Stomach (tissue), 9 donors: ENCODE data around the gene TBX2. TPM values are rescaled to one million over a fixed set of nuclear protein-coding genes. Genes with fewer than 3 reads are reported as not detected.

ENCODE experiments used
- DNase-seq, 2 donors: peaks; one replicate each; pipeline versions ENCODE4 v3.0.0 to v3.0.0-alpha.2; 2013 to 2019
- H3K27ac ChIP-seq, 5 donors: fragments of 200-600 bp in 4 of 5; sonication (generic) in 4 of 5; one replicate each; pipeline ENCODE4 v1.5.1; 2013 to 2019; ENCODE audit warnings: mild to moderate bottlenecking in 1 of 5, moderate library complexity in 1 of 5
- H3K27me3 ChIP-seq, 3 donors: fragments of 200-600 bp; sonication (generic); one replicate each; pipeline ENCODE4 v1.5.1; 2017 to 2019; ENCODE audit warnings: mixed run types in 1 of 3
- H3K36me3 ChIP-seq, 4 donors: fragments of 200-600 bp; sonication (generic); 1 replicate in 3 of 4; 2 replicates in 1 of 4; pipeline ENCODE4 v1.5.1; 2016 to 2019
- H3K4me1 ChIP-seq, 4 donors: fragments of 200-600 bp; sonication (generic); one replicate each; pipeline ENCODE4 v1.5.1; 2016 to 2019
- H3K4me3 ChIP-seq, 4 donors: fragments of 200-600 bp; sonication (generic) in 3 of 4; one replicate each; pipeline ENCODE4 v1.5.1; 2016 to 2019; ENCODE audit warnings: mild to moderate bottlenecking in 1 of 4
- H3K9me3 ChIP-seq, 4 donors: fragments of 200-600 bp; sonication (generic); one replicate each; pipeline ENCODE4 v1.5.1; 2016 to 2019
- EP300 ChIP-seq: sonication (generic); formaldehyde crosslinking; IDR thresholded peaks from one replicate; pipeline ENCODE4 v1.6.1; 2017; ENCODE audit warnings: antibody characterized with exemption
- POLR2A ChIP-seq, 4 donors: fragments of 450-650 bp; IDR thresholded peaks; one replicate each; pipeline ENCODE4 v1.6.1; 2016; ENCODE audit warnings: antibody characterized with exemption in 4 of 4, control low read depth in 2 of 4, mild to moderate bottlenecking in 1 of 4, moderate library complexity in 1 of 4
- POLR2AphosphoS5 ChIP-seq, 3 donors: sonication (generic); formaldehyde crosslinking; IDR thresholded peaks; one replicate each; pipeline ENCODE4 v1.6.1; 2016; ENCODE audit warnings: antibody characterized with exemption in 3 of 3
- WGBS, 5 donors: extraction: QIAGEN DNeasy Blood & Tissue Kit in 3 of 5; methylation state at CpG; one replicate each; pipeline versions ENCODE4 v1.1.5 to v1.1.7; 2013 to 2018; 5-methylcytosine and 5-hydroxymethylcytosine counted together
- intact Hi-C: fragments of 100-400 bp; cut with DNase I; formaldehyde crosslinking; loops from one replicate; pipeline ENCODE4 v1.15.1; 2023; ENCODE audit warnings: low total_unique reads
- polyA plus RNA-seq, 3 donors: library from polyadenylated mRNA; stranded (reverse); fragments of 200-250 nt; gene quantifications; one replicate each; pipeline ENCODE4 v1.2.3, GENCODE V29; 2013
- total RNA-seq, 5 donors: library from RNA; depleted of rRNA; stranded (reverse); fragments of >200 nt; gene quantifications; one replicate each; pipeline versions ENCODE4 v1.1.0 to v1.2.3, GENCODE V29; 2014 to 2016
- TF ChIP-seq, protein P1 (sequence below), 7 experiments: fragments of 450-650 bp in 4 of 7; fragments of 200-600 bp in 3 of 7; sonication (generic) in 3 of 7; IDR thresholded peaks; one replicate each; pipeline ENCODE4 v1.5.1; 2016 to 2019; ENCODE audit warnings: antibody characterized with exemption in 7 of 7, control low read depth in 2 of 7, mild to moderate bottlenecking in 1 of 7
- donor health status: healthy with polysubstance abuse.
- donor health status: Bipolar disorder and iron deficiency.
- donor health status: healthy.

Gene TBX2
- total and polyA plus RNA-seq, 8 donors, result 0.58 to 31.6 (median 22.1) TPM

DNA sequence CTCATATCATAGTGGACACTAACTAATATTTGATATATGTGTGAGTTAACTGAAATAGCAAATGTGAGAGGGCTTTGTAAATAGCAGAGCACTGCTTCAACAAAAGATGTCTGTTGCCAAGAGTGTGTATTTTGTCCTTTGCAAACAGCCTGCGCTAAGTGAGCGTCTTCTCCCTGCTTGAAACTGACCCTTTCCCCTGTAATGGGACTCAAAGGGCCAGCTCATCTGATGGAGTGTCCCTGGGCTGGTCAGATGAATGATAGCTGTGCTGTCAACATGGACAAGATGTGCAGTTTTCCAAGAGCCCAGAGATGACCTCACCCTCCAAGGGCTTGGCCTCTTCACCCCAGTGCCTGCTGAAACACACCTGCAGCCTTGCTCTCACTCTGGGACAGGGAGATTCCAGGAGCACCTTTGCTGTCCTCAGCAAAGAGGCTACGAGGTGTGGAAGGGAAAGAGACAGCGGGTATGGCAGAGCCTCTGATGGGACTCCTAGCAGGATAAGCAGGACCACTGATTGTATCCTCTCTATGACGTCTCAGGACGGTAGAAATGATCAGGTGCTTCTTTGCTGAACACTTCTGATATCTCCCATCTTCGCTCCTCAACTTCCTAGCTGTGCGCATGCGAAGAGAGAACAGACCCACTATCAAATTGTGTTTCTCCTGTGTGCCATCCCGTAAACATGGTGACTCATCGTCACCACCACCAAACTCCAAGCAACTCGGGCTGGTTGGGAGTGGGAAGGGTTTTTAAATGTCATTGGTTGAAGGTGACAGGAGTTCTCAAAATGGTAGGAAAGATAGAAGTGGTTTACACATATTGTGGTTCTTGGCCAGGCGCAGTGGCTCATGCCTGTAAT lies 35.8 kb upstream of the TBX2 start:
- DNase-seq, result no peak
- Histone ChIP-seq H3K9me3 (no peaks in the 10 kb centered on the region), H3K4me3 (no peak overlapping the region), H3K27ac (no peak overlapping the region), H3K27me3 (no peaks in the 10 kb centered on the region), H3K36me3 (peaks cover 0 to 6% (median 1%) of the 10 kb centered on the region in 4 donors), H3K4me1 (peaks cover 0 to 13% (median 0%) of the 10 kb centered on the region in 4 donors)
- TF ChIP-seq POLR2A (IDR thresholded peaks at IDR 0.05) (no peak), POLR2AphosphoS5 (IDR thresholded peaks at IDR 0.05) (no peak)
- TF ChIP-seq, protein P1, sequence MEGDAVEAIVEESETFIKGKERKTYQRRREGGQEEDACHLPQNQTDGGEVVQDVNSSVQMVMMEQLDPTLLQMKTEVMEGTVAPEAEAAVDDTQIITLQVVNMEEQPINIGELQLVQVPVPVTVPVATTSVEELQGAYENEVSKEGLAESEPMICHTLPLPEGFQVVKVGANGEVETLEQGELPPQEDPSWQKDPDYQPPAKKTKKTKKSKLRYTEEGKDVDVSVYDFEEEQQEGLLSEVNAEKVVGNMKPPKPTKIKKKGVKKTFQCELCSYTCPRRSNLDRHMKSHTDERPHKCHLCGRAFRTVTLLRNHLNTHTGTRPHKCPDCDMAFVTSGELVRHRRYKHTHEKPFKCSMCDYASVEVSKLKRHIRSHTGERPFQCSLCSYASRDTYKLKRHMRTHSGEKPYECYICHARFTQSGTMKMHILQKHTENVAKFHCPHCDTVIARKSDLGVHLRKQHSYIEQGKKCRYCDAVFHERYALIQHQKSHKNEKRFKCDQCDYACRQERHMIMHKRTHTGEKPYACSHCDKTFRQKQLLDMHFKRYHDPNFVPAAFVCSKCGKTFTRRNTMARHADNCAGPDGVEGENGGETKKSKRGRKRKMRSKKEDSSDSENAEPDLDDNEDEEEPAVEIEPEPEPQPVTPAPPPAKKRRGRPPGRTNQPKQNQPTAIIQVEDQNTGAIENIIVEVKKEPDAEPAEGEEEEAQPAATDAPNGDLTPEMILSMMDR (IDR thresholded peaks at IDR 0.05), result no peak
- WGBS, 5 donors, result 92 to 96% (median 94%) methylated on average over 13 of the region's 13 CpGs
- intact Hi-C loops, result no loop called here

DNA sequence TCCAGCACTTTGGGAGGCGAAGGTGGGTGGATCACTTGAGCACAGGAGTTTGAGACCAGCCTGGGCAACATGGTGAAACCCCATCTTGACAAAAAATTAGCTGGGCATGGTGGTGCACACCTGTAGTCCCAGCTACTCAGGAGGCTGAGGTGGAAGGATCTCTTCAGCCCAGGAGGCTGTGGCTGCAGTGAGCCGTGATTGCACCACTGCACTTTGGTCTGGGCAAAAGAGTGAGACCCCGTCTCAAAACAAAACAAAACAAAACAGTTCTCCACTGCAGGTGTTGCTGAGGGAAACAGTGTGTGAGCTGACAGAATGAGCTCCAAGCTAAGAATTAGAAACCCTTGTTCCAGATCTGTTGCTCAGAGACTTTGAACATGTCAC lies 35.2 kb upstream of the TBX2 start:
- no peak overlapping the region for H3K4me3 ChIP-seq
- no peak for TF ChIP-seq POLR2A (IDR thresholded peaks at IDR 0.05)
- no peak for TF ChIP-seq EP300
- TF ChIP-seq, protein P1 (IDR thresholded peaks at IDR 0.05), result no peak
- no peak for TF ChIP-seq POLR2AphosphoS5 (IDR thresholded peaks at IDR 0.05)
- 86 to 97% (median 96%) methylated on average over 3 of the region's 3 CpGs for WGBS, 5 donors
- peaks cover 0 to 13% (median 0%) of the 10 kb centered on the region in 4 donors for H3K4me1 ChIP-seq
- no peaks in the 10 kb centered on the region for H3K27me3 ChIP-seq
- H3K36me3 ChIP-seq, result peaks cover 0 to 6% (median 2%) of the 10 kb centered on the region in 4 donors
- intact Hi-C loops, result no loop called here
- no peak overlapping the region for H3K27ac ChIP-seq
- DNase-seq, result no peak
- no peaks in the 10 kb centered on the region for H3K9me3 ChIP-seq

DNA sequence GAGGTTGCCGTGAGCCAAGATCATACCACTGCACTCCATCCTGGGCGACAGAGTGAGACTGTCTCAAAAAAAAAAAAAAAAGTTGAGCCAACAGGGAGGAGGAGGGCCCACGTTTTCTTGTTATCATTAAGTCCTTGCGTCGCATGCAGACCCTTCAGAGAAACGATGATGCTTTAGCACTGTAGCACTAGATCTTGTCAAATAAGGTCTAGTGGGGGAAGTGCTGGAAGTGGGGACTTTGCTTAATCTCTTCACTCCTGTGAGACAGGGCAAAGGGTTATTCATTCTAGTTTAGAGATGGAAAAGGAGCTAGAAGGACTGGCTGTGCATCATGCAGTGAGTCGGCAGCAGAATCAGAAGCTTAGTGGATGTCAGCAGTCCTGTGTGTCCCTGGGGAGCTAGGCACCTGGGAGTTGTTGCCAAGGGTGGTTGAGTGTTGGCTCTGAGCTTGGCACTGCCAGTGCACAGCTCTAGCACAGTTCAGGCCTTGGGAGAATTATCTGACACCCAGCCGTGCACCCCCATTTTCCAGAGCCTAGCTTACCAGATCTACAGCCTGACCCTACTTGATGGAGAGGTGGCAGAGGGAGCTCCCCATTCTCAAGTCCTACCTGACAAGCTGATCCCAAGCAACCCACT lies 33.4 kb upstream of the TBX2 start:
- Histone ChIP-seq H3K36me3 (peaks cover 0 to 15% (median 9%) of the 10 kb centered on the region in 4 donors), H3K4me1 (peaks cover 0 to 13% (median 0%) of the 10 kb centered on the region in 4 donors), H3K27me3 (no peaks in the 10 kb centered on the region), H3K9me3 (no peaks in the 10 kb centered on the region), H3K4me3 (no peak overlapping the region), H3K27ac (no peak overlapping the region)
- intact Hi-C loops, result no loop called here
- TF ChIP-seq, protein P1 (IDR thresholded peaks at IDR 0.05), result no peak
- TF ChIP-seq EP300 (no peak), POLR2A (IDR thresholded peaks at IDR 0.05) (no peak), POLR2AphosphoS5 (IDR thresholded peaks at IDR 0.05) (no peak)
- no peak for DNase-seq
- 89 to 94% (median 92%) methylated on average over 8 of the region's 8 CpGs for WGBS, 5 donors

DNA sequence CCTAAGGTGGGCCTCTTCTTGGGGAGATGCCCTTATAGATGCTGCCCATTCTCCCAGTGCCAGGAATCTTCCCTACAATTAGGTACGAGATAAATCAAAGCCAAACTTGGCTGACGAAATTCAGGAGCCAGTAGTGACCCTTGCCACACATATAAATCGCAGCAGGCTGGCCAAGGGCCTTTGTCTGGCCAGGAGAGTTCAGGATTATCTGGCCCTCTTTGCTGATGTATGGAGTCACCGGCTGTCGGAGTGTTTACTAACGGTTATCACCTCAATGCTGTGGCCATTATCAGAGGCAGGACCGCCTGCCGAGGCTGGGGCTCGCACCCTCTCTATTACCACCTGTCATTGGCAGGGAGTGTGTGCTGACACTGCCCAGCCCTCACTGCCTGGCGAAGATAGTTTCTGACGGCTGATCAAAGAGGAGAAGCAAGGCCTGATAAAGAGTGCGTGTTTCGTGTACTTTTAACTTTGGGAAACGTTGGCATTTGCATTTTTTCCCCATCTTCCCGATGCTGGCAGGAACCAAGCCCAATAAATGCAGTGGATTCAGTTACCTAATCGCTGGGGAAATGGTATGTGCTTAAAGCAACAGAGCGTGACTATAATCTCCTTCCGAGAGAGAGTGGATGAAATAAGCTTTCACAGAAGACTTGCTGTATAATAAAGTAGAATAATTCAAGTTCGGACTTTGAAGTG lies 32.8 kb upstream of the TBX2 start:
- H3K27me3 ChIP-seq, result no peaks in the 10 kb centered on the region
- DNase-seq, result peak; percentile 33 to 47
- WGBS, 5 donors, result 33 to 50% (median 47%) methylated on average over 19 of the region's 19 CpGs

More for the DNA sequence above, 32.8 kb upstream of the TBX2 start:
- no peak overlapping the region for H3K27ac ChIP-seq
- no peaks in the 10 kb centered on the region for H3K9me3 ChIP-seq
- H3K4me1 ChIP-seq, result peaks cover 0 to 13% (median 0%) of the 10 kb centered on the region in 4 donors
- intact Hi-C loops, result no loop called here
- TF ChIP-seq POLR2AphosphoS5 (IDR thresholded peaks at IDR 0.05), result no peak
- TF ChIP-seq, protein P1 (IDR thresholded peaks at IDR 0.05), result no peak
- no peak for TF ChIP-seq POLR2A (IDR thresholded peaks at IDR 0.05)
- TF ChIP-seq EP300, result no peak
- no peak overlapping the region for H3K4me3 ChIP-seq
- H3K36me3 ChIP-seq, result peaks cover 0 to 16% (median 9%) of the 10 kb centered on the region in 4 donors
